Glutamatergic neuron (in vitro differentiated cells): ENCODE data around the gene TMEM269. TPM values are rescaled to one million over a fixed set of nuclear protein-coding genes. Genes with fewer than 3 reads are reported as not detected.
A peak's percentile ranks its signal among the peaks of the same experiment; 100 is the strongest.

Experiments used
- DNase-seq: peaks from one replicate; pipeline ENCODE4 v3.0.0; 2022
- H3K27ac Mint-ChIP-seq: one replicate; pipeline ENCODE4 v1.8.0; 2020; ENCODE audit warnings: mild to moderate bottlenecking, mixed read lengths, inconsistent platforms; ENCODE audit not compliant: unreplicated experiment
- H3K27me3 Mint-ChIP-seq: one replicate; pipeline ENCODE4 v1.8.0; 2020; ENCODE audit warnings: mild to moderate bottlenecking, moderate library complexity, mixed read lengths, inconsistent platforms; ENCODE audit not compliant: unreplicated experiment
- H3K36me3 Mint-ChIP-seq: one replicate; pipeline ENCODE4 v1.8.0; 2020; ENCODE audit warnings: mild to moderate bottlenecking, mixed read lengths, inconsistent platforms; ENCODE audit not compliant: unreplicated experiment
- H3K4me1 Mint-ChIP-seq: one replicate; pipeline ENCODE4 v1.8.0; 2020; ENCODE audit warnings: mild to moderate bottlenecking, low read depth, mixed read lengths, inconsistent platforms; ENCODE audit not compliant: unreplicated experiment
- H3K4me3 Mint-ChIP-seq: one replicate; pipeline ENCODE4 v1.8.0; 2020; ENCODE audit warnings: mild to moderate bottlenecking, mixed read lengths, inconsistent platforms; ENCODE audit not compliant: unreplicated experiment
- H3K9me3 Mint-ChIP-seq: one replicate; pipeline ENCODE4 v1.8.0; 2020; ENCODE audit warnings: mild to moderate bottlenecking, moderate library complexity, mixed read lengths, inconsistent platforms; ENCODE audit not compliant: unreplicated experiment
- CTCF ChIP-seq: fragments of 200-600 bp; sonication (generic); IDR thresholded peaks from one replicate; pipeline ENCODE4 v1.5.0; 2021; ENCODE audit not compliant: partially characterized antibody, unreplicated experiment
- total RNA-seq: library from RNA; stranded (reverse); fragmentation: NEBNext Ultra II Directional; extraction: Animal tissue kit (Norgen Biotek cat#: 25700); gene quantifications from one replicate; pipeline ENCODE4 v1.2.1, GENCODE V29; 2021; ENCODE audit not compliant: unreplicated experiment

The TMEM269 gene
- total RNA-seq, 1 donor from 2014 or later: 0.32 TPM

GRCh38 chr1:42817976-42818375 is 33.2 kb downstream of the TMEM269 start:
- H3K4me3 Mint-ChIP-seq: peak overlapping the region; percentile 58
- H3K27ac Mint-ChIP-seq: no peak overlapping the region
- TF ChIP-seq CTCF: no peak
- peaks cover 7% of the 10 kb centered on the region for H3K9me3 Mint-ChIP-seq
- no peak for DNase-seq
- peaks cover 4% of the 10 kb centered on the region for H3K4me1 Mint-ChIP-seq
- peaks cover 5% of the 10 kb centered on the region for H3K27me3 Mint-ChIP-seq
- no peaks in the 10 kb centered on the region for H3K36me3 Mint-ChIP-seq

DNA sequence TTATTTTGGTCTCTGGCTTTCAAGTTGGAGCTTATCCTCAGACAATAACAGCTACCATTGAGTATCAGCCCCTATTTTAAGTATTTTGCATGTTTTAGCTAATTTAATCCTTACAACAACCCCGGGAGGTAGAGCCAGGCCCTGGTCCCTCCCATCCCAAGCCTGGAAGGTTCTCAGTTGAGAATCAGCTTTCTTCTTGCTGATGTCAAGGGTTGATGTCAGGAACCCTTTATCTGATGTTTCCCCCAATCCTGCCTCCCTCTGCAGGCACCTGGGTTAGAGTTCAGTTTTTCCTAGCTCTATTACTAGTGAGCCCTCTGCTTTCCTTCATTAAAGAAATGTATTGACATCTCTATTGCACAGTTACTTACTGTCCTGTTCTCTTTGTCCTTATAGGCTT is 36.0 kb downstream of the TMEM269 start:
- Mint-ChIP-seq H3K36me3 (no peaks in the 10 kb centered on the region), H3K4me3 (no peak overlapping the region), H3K27ac (no peak overlapping the region), H3K4me1 (peaks cover 2% of the 10 kb centered on the region), H3K9me3 (peaks cover 7% of the 10 kb centered on the region), H3K27me3 (peaks cover 4% of the 10 kb centered on the region)
- DNase-seq: no peak
- TF ChIP-seq CTCF: no peak

- Mint-ChIP-seq H3K27me3 (no peaks in the 10 kb centered on the region), H3K27ac (no peak overlapping the region), H3K4me3 (no peak overlapping the region), H3K36me3 (no peaks in the 10 kb centered on the region), H3K4me1 (peaks cover 2% of the 10 kb centered on the region), H3K9me3 (peaks cover under 1% of the 10 kb centered on the region)
- no peak for TF ChIP-seq CTCF
- DNase-seq: no peak
Observed at GRCh38 chr1:42821690-42822089, 36.9 kb downstream of the TMEM269 start.

- Mint-ChIP-seq H3K27ac (no peak overlapping the region), H3K4me1 (peaks cover 3% of the 10 kb centered on the region), H3K4me3 (no peak overlapping the region), H3K36me3 (no peaks in the 10 kb centered on the region), H3K9me3 (no peaks in the 10 kb centered on the region), H3K27me3 (no peaks in the 10 kb centered on the region)
- no peak for DNase-seq
- TF ChIP-seq CTCF: no peak
Observed at GRCh38 chr1:42822800-42823392, 38.1 kb downstream of the TMEM269 start.

- DNase-seq: no peak
- Mint-ChIP-seq H3K4me3 (no peak overlapping the region), H3K27ac (no peak overlapping the region), H3K27me3 (no peaks in the 10 kb centered on the region), H3K4me1 (peaks cover 3% of the 10 kb centered on the region), H3K9me3 (no peaks in the 10 kb centered on the region), H3K36me3 (no peaks in the 10 kb centered on the region)
- TF ChIP-seq CTCF: no peak
Observed at GRCh38 chr1:42824481-42825035, 39.8 kb downstream of the TMEM269 start.
